SK-N-MC (cell line): ENCODE data around the gene MYO5A.

ENCODE experiments used
- EZH2 ChIP-seq: fragments of 200-600 bp; sonication (generic); IDR thresholded peaks from one replicate; pipeline ENCODE4 v1.6.1; 2017; ENCODE audit warnings: antibody characterized with exemption
- POLR2AphosphoS5 ChIP-seq: IDR thresholded peaks from 2 replicates; pipeline ENCODE4 v1.6.1; 2012; ENCODE audit warnings: mild to moderate bottlenecking, low read depth, low read length, borderline replicate concordance

GRCh38 chr15:52307847-52308246 is 220.8 kb downstream of the MYO5A start:
- no peak for TF ChIP-seq EZH2
- no peak for TF ChIP-seq POLR2AphosphoS5
